GM10248 (cell line): Measurements from ENCODE around the gene NR3C2.

ENCODE experiments used
- CTCF ChIA-PET: fragments of 300-600 bp; sonication (Branson Sonifier 250); formaldehyde crosslinking; extraction: SDS; loops from one replicate; lab custom pipeline; 2021; ENCODE audit warnings: antibody characterized with exemption; lab: Yijun Ruan, JAX
- POLR2A ChIA-PET: fragments of 350-650 bp; sonication (Branson Sonifier 250); formaldehyde crosslinking; extraction: SDS; loops from one replicate; lab custom pipeline; 2020; ENCODE audit warnings: antibody characterized with exemption; lab: Yijun Ruan, JAX
- DNase-seq: peaks from one replicate; pipeline ENCODE4 v3.0.0; 2012; ENCODE audit errors: extremely low spot score
- CTCF ChIP-seq: IDR thresholded peaks from 2 replicates; pipeline ENCODE4 v1.5.1; 2012; ENCODE audit warnings: mild to moderate bottlenecking, low read depth; ENCODE audit errors: extremely low read depth, missing control alignments, control extremely low read depth

NR3C2 gene

GRCh38 chr4:148273501-148273986, 168.7 kb downstream of the NR3C2 start:
- no peak for TF ChIP-seq CTCF
- no peak for DNase-seq
- ChIA-PET CTCF (interaction anchor here (1.8 kb wide), 1 partner anchor 8 kb away, joined by 7 read pairs; no protein-coding TSS in a partner anchor), POLR2A (no interaction called here)

- ChIA-PET CTCF (no interaction called here), POLR2A (no interaction called here)
- DNase-seq, result no peak
- TF ChIP-seq CTCF, result no peak
These were observed 171.0 kb downstream of the NR3C2 start for GRCh38 chr4:148271166-148271565.

GRCh38 chr4:148270630-148271029, 171.6 kb downstream of the NR3C2 start:
- DNase-seq, result no peak
- no peak for TF ChIP-seq CTCF
- ChIA-PET CTCF (no interaction called here), POLR2A (no interaction called here)

- no peak for DNase-seq
- TF ChIP-seq CTCF, result no peak
- CTCF ChIA-PET, result interaction anchor here (1.7 kb wide), 1 partner anchor 953 kb away, joined by 3 read pairs; no protein-coding TSS in a partner anchor
- POLR2A ChIA-PET, result no interaction called here
These were observed 173.4 kb downstream of the NR3C2 start for GRCh38 chr4:148268835-148269234.

- ChIA-PET CTCF (interaction anchor here (1.5 kb wide), 1 partner anchor 45 kb away, joined by 3 read pairs; no protein-coding TSS in a partner anchor), POLR2A (no interaction called here)
- TF ChIP-seq CTCF, result no peak
- DNase-seq, result no peak
These were observed 175.3 kb downstream of the NR3C2 start for GRCh38 chr4:148266921-148267320.

GRCh38 chr4:148266240-148266639, 176.0 kb downstream of the NR3C2 start:
- ChIA-PET POLR2A (no interaction called here), CTCF (interaction anchor here (2.2 kb wide), 1 partner anchor 8 kb away, joined by 7 read pairs; no protein-coding TSS in a partner anchor)
- no peak for TF ChIP-seq CTCF
- DNase-seq, result no peak
